Measurements from ENCODE around the gene ST3GAL5. TPM values are rescaled to one million over a fixed set of nuclear protein-coding genes. Genes with fewer than 3 reads are reported as not detected.

The ST3GAL5 gene
- total RNA-seq, 2 experiments from 2014 or later, result 7.4 to 11.3 TPM

DNA sequence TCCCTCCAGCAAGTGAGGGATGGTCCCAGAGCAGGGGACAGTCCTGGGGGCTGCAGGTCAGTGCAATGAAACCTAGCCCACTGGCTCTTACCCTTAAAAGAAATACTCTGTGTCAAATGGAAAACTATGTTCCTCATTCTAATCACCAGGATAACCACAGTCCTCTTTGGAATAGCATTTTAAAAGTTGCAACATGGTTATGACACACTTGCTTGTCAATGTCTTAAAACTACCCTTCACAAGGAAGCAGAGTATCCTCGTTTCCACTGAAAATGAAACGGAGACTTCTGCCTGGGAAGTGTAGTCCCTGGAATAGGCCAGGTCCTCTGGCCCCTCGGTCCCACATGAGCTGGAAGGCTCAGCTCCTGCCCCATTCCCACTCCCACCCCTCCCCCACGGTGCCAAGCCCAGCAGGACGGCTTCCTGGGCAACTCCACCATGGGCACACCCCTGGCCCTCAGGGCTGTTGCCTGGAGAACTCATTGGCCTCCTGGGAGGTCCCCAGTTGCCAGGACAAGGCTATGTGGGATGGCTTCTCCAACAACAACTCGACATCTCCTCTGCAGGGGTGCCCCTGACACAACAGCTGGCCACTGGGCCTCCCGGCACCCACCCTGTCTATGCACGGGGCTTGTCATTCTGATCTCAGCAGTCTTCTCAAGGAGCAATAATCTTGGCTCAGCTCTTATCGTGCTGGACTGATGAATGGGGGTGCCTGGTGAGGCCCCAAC lies 38.3 kb upstream of the ST3GAL5 start:
- Histone ChIP-seq H4K20me1 (ENCODE audit: insufficient read depth, low read length) (no peaks in the 10 kb centered on the region), H3K4me3 (ENCODE audit: low read depth, low read length, poor library complexity, severe bottlenecking) (no peak overlapping the region), H3K9me3 (ENCODE audit: low read length) (no peaks in the 10 kb centered on the region), H3K79me2 (ENCODE audit: insufficient read depth, low read depth, low read length) (no peaks in the 10 kb centered on the region), H3K36me3 (ENCODE audit: insufficient read depth, low read length) (no peaks in the 10 kb centered on the region), H2AFZ (ENCODE audit: low read length) (no peak overlapping the region), H3K27ac (ENCODE audit: low read depth, low read length, poor library complexity, severe bottlenecking) (no peak overlapping the region), H3K9me2 (ENCODE audit: insufficient read depth, low read length) (no peaks in the 10 kb centered on the region), H3K4me2 (ENCODE audit: low read length) (no peak overlapping the region), H3K4me1 (ENCODE audit: insufficient read depth, low read length, poor library complexity, severe bottlenecking) (no peaks in the 10 kb centered on the region)
- intact Hi-C loops (cut with micrococcal nuclease; ENCODE audit: unreplicated experiment), result no loop called here
- POLR2A ChIA-PET, result no interaction called here
- TF ChIP-seq EZH2phosphoT487 (IDR thresholded peaks at IDR 0.05; ENCODE audit: borderline replicate concordance, low read depth, low read length), result no peak
- TF ChIP-seq, protein P1, sequence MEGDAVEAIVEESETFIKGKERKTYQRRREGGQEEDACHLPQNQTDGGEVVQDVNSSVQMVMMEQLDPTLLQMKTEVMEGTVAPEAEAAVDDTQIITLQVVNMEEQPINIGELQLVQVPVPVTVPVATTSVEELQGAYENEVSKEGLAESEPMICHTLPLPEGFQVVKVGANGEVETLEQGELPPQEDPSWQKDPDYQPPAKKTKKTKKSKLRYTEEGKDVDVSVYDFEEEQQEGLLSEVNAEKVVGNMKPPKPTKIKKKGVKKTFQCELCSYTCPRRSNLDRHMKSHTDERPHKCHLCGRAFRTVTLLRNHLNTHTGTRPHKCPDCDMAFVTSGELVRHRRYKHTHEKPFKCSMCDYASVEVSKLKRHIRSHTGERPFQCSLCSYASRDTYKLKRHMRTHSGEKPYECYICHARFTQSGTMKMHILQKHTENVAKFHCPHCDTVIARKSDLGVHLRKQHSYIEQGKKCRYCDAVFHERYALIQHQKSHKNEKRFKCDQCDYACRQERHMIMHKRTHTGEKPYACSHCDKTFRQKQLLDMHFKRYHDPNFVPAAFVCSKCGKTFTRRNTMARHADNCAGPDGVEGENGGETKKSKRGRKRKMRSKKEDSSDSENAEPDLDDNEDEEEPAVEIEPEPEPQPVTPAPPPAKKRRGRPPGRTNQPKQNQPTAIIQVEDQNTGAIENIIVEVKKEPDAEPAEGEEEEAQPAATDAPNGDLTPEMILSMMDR (conservative IDR thresholded peaks at IDR 0.05; ENCODE audit: low read length), result no peak
- no peak for DNase-seq (ENCODE audit: low spot score)
- BruUV-seq (replicated peaks), result no TSS peak
- CTCF ChIA-PET (ENCODE audit: unreplicated experiment), result no interaction called here

DNA sequence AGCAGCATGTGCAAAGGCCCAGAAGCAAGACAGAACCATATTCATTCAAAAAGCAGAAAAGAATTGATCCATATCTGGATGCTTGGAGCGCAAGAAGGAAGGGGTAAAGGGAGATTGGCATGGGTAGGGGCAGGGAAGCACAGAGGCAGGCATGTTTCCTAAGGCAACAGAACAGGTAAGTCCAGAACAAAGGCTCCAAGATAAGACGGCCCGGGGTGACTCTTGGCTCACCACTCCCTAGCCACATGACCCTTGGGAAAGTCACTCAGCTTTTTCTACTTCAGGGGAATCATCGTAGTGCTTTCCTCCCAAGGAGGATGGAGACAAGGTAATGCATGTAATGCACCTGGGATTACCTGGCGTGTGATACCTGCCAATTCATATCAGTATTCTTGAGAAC lies 37.7 kb upstream of the ST3GAL5 start:
- no peaks in the 10 kb centered on the region for H3K4me1 ChIP-seq (ENCODE audit: insufficient read depth, low read length, poor library complexity, severe bottlenecking)
- ChIA-PET CTCF (ENCODE audit: unreplicated experiment) (no interaction called here), POLR2A (no interaction called here)
- no peaks in the 10 kb centered on the region for H3K9me3 ChIP-seq (ENCODE audit: low read length)
- H3K79me2 ChIP-seq (ENCODE audit: insufficient read depth, low read depth, low read length), result no peaks in the 10 kb centered on the region
- no peaks in the 10 kb centered on the region for H4K20me1 ChIP-seq (ENCODE audit: insufficient read depth, low read length)
- BruUV-seq (replicated peaks), result no TSS peak
- H3K4me3 ChIP-seq (ENCODE audit: low read depth, low read length, poor library complexity, severe bottlenecking), result no peak overlapping the region
- H3K4me2 ChIP-seq (ENCODE audit: low read length), result no peak overlapping the region
- TF ChIP-seq, protein P1 (conservative IDR thresholded peaks at IDR 0.05; ENCODE audit: low read length), result no peak
- TF ChIP-seq EZH2phosphoT487 (IDR thresholded peaks at IDR 0.05; ENCODE audit: borderline replicate concordance, low read depth, low read length), result no peak
- no peaks in the 10 kb centered on the region for H3K9me2 ChIP-seq (ENCODE audit: insufficient read depth, low read length)
- H3K36me3 ChIP-seq (ENCODE audit: insufficient read depth, low read length), result no peaks in the 10 kb centered on the region
- DNase-seq (ENCODE audit: low spot score), result no peak
- H3K27ac ChIP-seq (ENCODE audit: low read depth, low read length, poor library complexity, severe bottlenecking), result no peak overlapping the region
- intact Hi-C loops (cut with micrococcal nuclease; ENCODE audit: unreplicated experiment), result no loop called here
- H2AFZ ChIP-seq (ENCODE audit: low read length), result no peak overlapping the region

DNA sequence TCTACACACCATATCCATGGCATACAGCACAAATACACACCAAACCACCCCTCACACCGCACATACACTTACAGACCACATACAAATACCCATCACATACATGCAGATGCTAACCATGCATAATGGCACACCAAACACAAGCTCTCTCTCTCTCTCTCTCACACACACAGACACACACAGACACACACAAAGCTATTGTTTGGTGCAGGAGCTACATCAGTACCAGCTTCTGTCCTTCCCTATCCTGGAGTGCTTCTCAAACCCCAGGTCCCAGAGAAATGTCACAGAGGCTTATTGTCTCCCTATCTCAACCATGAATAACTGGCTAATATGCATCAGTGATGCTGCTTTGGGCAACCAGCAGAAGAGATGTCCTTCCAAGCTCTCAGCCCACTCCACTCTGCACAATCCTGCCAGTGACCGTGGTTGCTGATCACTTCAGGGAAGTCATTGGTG lies 36.5 kb upstream of the ST3GAL5 start:
- Histone ChIP-seq H3K9me2 (ENCODE audit: insufficient read depth, low read length) (no peaks in the 10 kb centered on the region), H3K4me2 (ENCODE audit: low read length) (no peak overlapping the region), H3K4me1 (ENCODE audit: insufficient read depth, low read length, poor library complexity, severe bottlenecking) (no peaks in the 10 kb centered on the region), H3K36me3 (ENCODE audit: insufficient read depth, low read length) (no peaks in the 10 kb centered on the region), H3K9me3 (ENCODE audit: low read length) (no peaks in the 10 kb centered on the region), H3K27ac (ENCODE audit: low read depth, low read length, poor library complexity, severe bottlenecking) (no peak overlapping the region), H4K20me1 (ENCODE audit: insufficient read depth, low read length) (no peaks in the 10 kb centered on the region), H3K79me2 (ENCODE audit: insufficient read depth, low read depth, low read length) (no peaks in the 10 kb centered on the region), H3K4me3 (ENCODE audit: low read depth, low read length, poor library complexity, severe bottlenecking) (no peak overlapping the region), H2AFZ (ENCODE audit: low read length) (no peak overlapping the region)
- TF ChIP-seq, protein P1 (conservative IDR thresholded peaks at IDR 0.05; ENCODE audit: low read length), result no peak
- ChIA-PET CTCF (ENCODE audit: unreplicated experiment) (no interaction called here), POLR2A (no interaction called here)
- intact Hi-C loops (cut with micrococcal nuclease; ENCODE audit: unreplicated experiment), result no loop called here
- BruUV-seq (replicated peaks), result no TSS peak
- DNase-seq (ENCODE audit: low spot score), result no peak

Measured in OCI-LY7 (cell line).